Measurements from ENCODE around the gene XIRP1.

GRCh38 chr3:39139442-39139841, 53.0 kb downstream of the XIRP1 start:
- TF ChIP-seq CTCF (IDR thresholded peaks at IDR 0.05) (no peak), POLR2A (IDR thresholded peaks at IDR 0.05) (no peak)

Data from thyroid gland (tissue), 4 donors.